Measurements from ENCODE around the gene KLHDC4.

KLHDC4 gene

DNA sequence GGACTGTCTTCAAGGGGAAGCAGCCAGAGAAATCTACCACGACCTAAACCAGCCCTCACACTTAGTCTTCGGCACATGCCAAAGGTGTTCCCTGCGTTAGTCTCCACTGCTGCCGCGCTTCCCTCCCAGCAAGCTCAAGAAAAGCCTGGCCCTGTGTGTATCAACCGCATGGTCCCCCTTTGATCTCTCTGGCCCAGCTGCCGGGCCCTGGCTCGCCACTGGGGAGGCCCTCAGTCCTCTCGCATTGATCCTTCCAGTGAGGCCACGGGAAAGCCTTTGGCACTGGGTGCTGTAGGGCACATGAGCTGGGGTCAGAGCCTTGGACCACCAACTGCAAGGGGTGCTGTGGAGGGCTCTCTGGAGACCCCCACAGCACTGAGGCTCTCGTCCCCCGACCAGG, 29.6 kb upstream of the KLHDC4 start:
- Histone ChIP-seq H3K79me2 (ENCODE audit: control insufficient read depth, insufficient read depth, low read length, poor library complexity) (no peaks in the 10 kb centered on the region), H4K12ac (ENCODE audit: low read depth, low read length) (no peak overlapping the region), H3K4me2 (ENCODE audit: low read length) (no peak overlapping the region), H3K79me1 (ENCODE audit: low read length) (peaks cover 10% of the 10 kb centered on the region), H3K4ac (ENCODE audit: low read depth, low read length) (no peak overlapping the region), H3K14ac (ENCODE audit: low read length) (peak overlapping the region; percentile 21), H2BK120ac (ENCODE audit: insufficient read depth, low read length, poor library complexity) (no peak overlapping the region), H2BK12ac (ENCODE audit: low read length) (peak overlapping the region; percentile 8), H3K23ac (ENCODE audit: low read length) (no peak overlapping the region), H2AK5ac (ENCODE audit: low read length) (no peak overlapping the region), H3K18ac (ENCODE audit: low read length) (no peak overlapping the region), H3K4me3 (ENCODE audit: low read depth, low read length) (no peak overlapping the region), H3K27me3 (ENCODE audit: insufficient read depth, low read length) (no peaks in the 10 kb centered on the region), H3K9ac (ENCODE audit: low read length) (no peak overlapping the region), H3K9me3 (ENCODE audit: insufficient read depth, low read depth, low read length) (peaks cover 3% of the 10 kb centered on the region), H2AFZ (ENCODE audit: insufficient read depth, low read length, poor library complexity) (no peak overlapping the region), H4K8ac (ENCODE audit: low read depth, low read length) (no peak overlapping the region), H2BK5ac (ENCODE audit: low read depth, low read length, poor library complexity) (no peak overlapping the region), H4K91ac (ENCODE audit: low read depth, low read length) (peak overlapping the region; percentile 40), H3K4me1 (ENCODE audit: control insufficient read depth in 1 of 2, insufficient read depth in 2 of 2, low read length in 2 of 2) (peaks cover 0 to 8% of the 10 kb centered on the region in 2 experiments), H3K36me3 (ENCODE audit: control insufficient read depth in 1 of 2, insufficient read depth in 2 of 2, low read length in 2 of 2) (no peaks in the 10 kb centered on the region), H3K27ac (ENCODE audit: low read depth, low read length) (no peak overlapping the region)
- no CpG with 5 or more reads among the region's 12 CpGs for WGBS (ENCODE audit: extremely low coverage, insufficient coverage, insufficient read length)
- no peak for DNase-seq

DNA sequence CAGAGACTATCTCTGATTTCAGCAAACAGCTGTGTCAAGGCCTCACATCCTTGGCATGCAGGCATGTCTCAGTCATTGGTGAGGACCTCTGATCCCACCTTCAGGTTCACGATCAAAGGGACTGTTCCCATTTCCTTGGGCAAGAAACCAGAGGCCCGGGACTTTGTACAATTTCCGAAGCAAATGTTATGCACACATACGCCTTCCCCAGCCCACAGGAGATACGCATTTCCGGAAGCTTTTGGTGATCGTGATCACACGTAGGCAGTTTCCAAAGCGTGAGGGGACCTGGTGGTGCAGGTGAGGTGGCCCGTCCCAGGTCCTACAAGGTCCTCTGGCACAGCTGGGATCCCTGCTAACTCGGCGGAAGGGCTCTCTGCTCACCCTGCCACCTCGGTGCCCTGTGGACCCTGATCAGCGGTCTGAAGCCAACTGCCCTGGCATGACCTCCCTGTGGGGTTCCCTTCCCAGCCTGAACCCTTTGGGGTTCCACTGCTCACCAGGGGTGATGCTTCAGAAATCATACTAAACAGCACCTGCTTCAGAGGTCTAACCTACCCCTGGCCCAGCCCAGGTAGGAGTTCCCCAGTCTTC, 28.8 kb upstream of the KLHDC4 start:
- Histone ChIP-seq H2AFZ (ENCODE audit: insufficient read depth, low read length, poor library complexity) (no peak overlapping the region), H3K4ac (ENCODE audit: low read depth, low read length) (no peak overlapping the region), H4K91ac (ENCODE audit: low read depth, low read length) (peak overlapping the region; percentile 40), H2BK5ac (ENCODE audit: low read depth, low read length, poor library complexity) (peak overlapping the region; percentile 20), H4K12ac (ENCODE audit: low read depth, low read length) (no peak overlapping the region), H3K23ac (ENCODE audit: low read length) (no peak overlapping the region), H3K27me3 (ENCODE audit: insufficient read depth, low read length) (no peaks in the 10 kb centered on the region), H2BK120ac (ENCODE audit: insufficient read depth, low read length, poor library complexity) (no peak overlapping the region), H4K8ac (ENCODE audit: low read depth, low read length) (no peak overlapping the region), H3K4me2 (ENCODE audit: low read length) (no peak overlapping the region), H3K27ac (ENCODE audit: low read depth, low read length) (peak overlapping the region; percentile 11), H2BK12ac (ENCODE audit: low read length) (no peak overlapping the region), H3K9me3 (ENCODE audit: insufficient read depth, low read depth, low read length) (peaks cover 4% of the 10 kb centered on the region), H3K4me1 (ENCODE audit: control insufficient read depth in 1 of 2, insufficient read depth in 2 of 2, low read length in 2 of 2) (peaks cover 5 to 16% of the 10 kb centered on the region in 2 experiments), H3K9ac (ENCODE audit: low read length) (no peak overlapping the region), H2AK5ac (ENCODE audit: low read length) (peak overlapping the region; percentile 24), H3K14ac (ENCODE audit: low read length) (peak overlapping the region; percentile 21), H3K18ac (ENCODE audit: low read length) (no peak overlapping the region), H3K79me2 (ENCODE audit: control insufficient read depth, insufficient read depth, low read length, poor library complexity) (no peaks in the 10 kb centered on the region), H3K79me1 (ENCODE audit: low read length) (peaks cover 10% of the 10 kb centered on the region), H3K36me3 (ENCODE audit: control insufficient read depth in 1 of 2, insufficient read depth in 2 of 2, low read length in 2 of 2) (no peaks in the 10 kb centered on the region), H3K4me3 (ENCODE audit: low read depth, low read length) (no peak overlapping the region)
- no CpG with 5 or more reads among the region's 14 CpGs for WGBS (ENCODE audit: extremely low coverage, insufficient coverage, insufficient read length)
- peak; percentile 37 to 62 for DNase-seq

DNA sequence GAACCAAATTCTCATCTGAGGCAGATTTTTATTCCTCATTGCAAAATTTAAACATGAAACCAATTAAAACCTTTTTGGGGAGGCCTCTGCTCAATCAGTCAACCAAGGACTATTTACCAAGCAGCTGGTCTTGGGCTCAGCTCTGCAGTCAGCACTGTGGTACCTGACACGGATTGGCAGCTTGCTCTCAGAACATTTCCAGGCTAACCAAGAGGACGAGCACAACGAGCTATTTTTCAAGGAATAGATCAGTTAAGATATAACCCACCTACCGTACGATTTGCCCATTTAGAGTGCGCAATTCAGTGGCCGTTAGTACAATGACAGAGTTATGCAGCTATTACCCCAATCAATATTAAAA, 26.4 kb upstream of the KLHDC4 start:
- Histone ChIP-seq H3K9ac (ENCODE audit: low read length) (no peak overlapping the region), H2AFZ (ENCODE audit: insufficient read depth, low read length, poor library complexity) (no peak overlapping the region), H3K14ac (ENCODE audit: low read length) (no peak overlapping the region), H2BK12ac (ENCODE audit: low read length) (peak overlapping the region; percentile 29), H3K4me2 (ENCODE audit: low read length) (no peak overlapping the region), H4K91ac (ENCODE audit: low read depth, low read length) (peak overlapping the region; percentile 31), H3K23ac (ENCODE audit: low read length) (no peak overlapping the region), H4K12ac (ENCODE audit: low read depth, low read length) (no peak overlapping the region), H3K27me3 (ENCODE audit: insufficient read depth, low read length) (no peaks in the 10 kb centered on the region), H2AK5ac (ENCODE audit: low read length) (no peak overlapping the region), H3K9me3 (ENCODE audit: insufficient read depth, low read depth, low read length) (peaks cover 4% of the 10 kb centered on the region), H3K79me1 (ENCODE audit: low read length) (peaks cover 14% of the 10 kb centered on the region), H3K79me2 (ENCODE audit: control insufficient read depth, insufficient read depth, low read length, poor library complexity) (no peaks in the 10 kb centered on the region), H3K18ac (ENCODE audit: low read length) (no peak overlapping the region), H3K27ac (ENCODE audit: low read depth, low read length) (no peak overlapping the region), H2BK5ac (ENCODE audit: low read depth, low read length, poor library complexity) (no peak overlapping the region), H3K4me3 (ENCODE audit: low read depth, low read length) (no peak overlapping the region), H3K4ac (ENCODE audit: low read depth, low read length) (no peak overlapping the region), H4K8ac (ENCODE audit: low read depth, low read length) (no peak overlapping the region), H3K36me3 (ENCODE audit: control insufficient read depth in 1 of 2, insufficient read depth in 2 of 2, low read length in 2 of 2) (no peaks in the 10 kb centered on the region), H3K4me1 (ENCODE audit: control insufficient read depth in 1 of 2, insufficient read depth in 2 of 2, low read length in 2 of 2) (peaks cover 7 to 22% of the 10 kb centered on the region in 2 experiments), H2BK120ac (ENCODE audit: insufficient read depth, low read length, poor library complexity) (no peak overlapping the region)
- no CpG with 5 or more reads among the region's 7 CpGs for WGBS (ENCODE audit: extremely low coverage, insufficient coverage, insufficient read length)
- DNase-seq, result no peak

DNA sequence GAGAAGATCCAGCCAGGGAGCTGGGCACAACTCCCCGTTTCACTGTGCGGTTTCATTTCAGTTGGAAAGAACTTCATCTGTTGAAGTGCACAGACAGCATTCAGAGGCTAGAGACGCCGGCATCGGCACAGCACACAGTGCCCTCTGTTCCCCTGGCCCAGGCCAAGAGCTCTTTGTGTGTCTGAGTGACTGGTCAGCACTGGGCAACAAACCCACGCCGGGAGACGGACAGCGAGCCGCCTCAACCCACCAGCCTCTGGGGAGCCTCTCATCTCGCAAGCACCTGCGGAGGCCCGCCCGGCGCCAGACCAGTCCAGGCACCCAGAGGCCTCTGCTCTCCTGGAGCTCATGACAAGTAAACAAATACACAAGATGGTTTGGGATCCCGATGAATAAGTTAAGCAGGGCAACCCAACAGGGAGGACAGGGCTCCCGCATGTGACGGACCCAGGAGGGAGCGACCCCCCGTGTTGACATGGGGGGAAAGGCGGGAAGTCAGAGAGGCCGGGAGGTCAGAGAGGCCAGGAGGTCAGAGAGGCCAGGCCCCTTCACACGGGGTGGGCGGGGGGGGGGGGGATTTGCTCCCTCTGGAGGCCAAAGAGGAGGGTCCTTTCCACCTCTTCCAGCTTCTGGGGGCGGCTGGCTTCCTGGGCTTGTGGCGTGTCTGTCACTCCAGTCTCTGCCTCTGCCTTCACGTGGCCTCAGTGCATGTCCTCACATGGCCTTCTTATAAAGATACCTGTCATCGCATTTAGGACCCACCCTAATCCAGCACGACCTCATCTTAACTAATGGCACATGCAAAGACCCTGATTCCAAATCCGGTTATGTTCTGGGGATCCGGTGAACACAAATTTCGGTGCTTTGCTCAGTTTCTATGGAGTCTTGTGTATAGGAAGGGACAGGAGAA, 25.8 kb upstream of the KLHDC4 start:
- H4K12ac ChIP-seq (ENCODE audit: low read depth, low read length), result no peak overlapping the region
- no peak for DNase-seq
- H2BK120ac ChIP-seq (ENCODE audit: insufficient read depth, low read length, poor library complexity), result peak overlapping the region; percentile 10
- no peak overlapping the region for H4K8ac ChIP-seq (ENCODE audit: low read depth, low read length)
- peak overlapping the region; percentile 58 for H3K18ac ChIP-seq (ENCODE audit: low read length)
- no peak overlapping the region for H3K9ac ChIP-seq (ENCODE audit: low read length)
- peaks cover 14% of the 10 kb centered on the region for H3K79me1 ChIP-seq (ENCODE audit: low read length)
- no peak overlapping the region for H3K27ac ChIP-seq (ENCODE audit: low read depth, low read length)
- peak overlapping the region; percentile 38 for H2BK5ac ChIP-seq (ENCODE audit: low read depth, low read length, poor library complexity)
- no peak overlapping the region for H3K4me3 ChIP-seq (ENCODE audit: low read depth, low read length)
- peak overlapping the region; percentile 66 for H3K14ac ChIP-seq (ENCODE audit: low read length)
- H3K4me2 ChIP-seq (ENCODE audit: low read length), result no peak overlapping the region
- H2AFZ ChIP-seq (ENCODE audit: insufficient read depth, low read length, poor library complexity), result peak overlapping the region; percentile 19
- H3K79me2 ChIP-seq (ENCODE audit: control insufficient read depth, insufficient read depth, low read length, poor library complexity), result no peaks in the 10 kb centered on the region
- H3K36me3 ChIP-seq (ENCODE audit: control insufficient read depth in 1 of 2, insufficient read depth in 2 of 2, low read length in 2 of 2), result no peaks in the 10 kb centered on the region
- H2AK5ac ChIP-seq (ENCODE audit: low read length), result peak overlapping the region; percentile 82
- H3K9me3 ChIP-seq (ENCODE audit: insufficient read depth, low read depth, low read length), result peaks cover 4% of the 10 kb centered on the region
- peak overlapping the region; percentile 69 for H4K91ac ChIP-seq (ENCODE audit: low read depth, low read length)
- WGBS (ENCODE audit: extremely low coverage, insufficient coverage, insufficient read length), result no CpG with 5 or more reads among the region's 32 CpGs
- H3K4me1 ChIP-seq (ENCODE audit: control insufficient read depth in 1 of 2, insufficient read depth in 2 of 2, low read length in 2 of 2), result peaks cover 7 to 22% of the 10 kb centered on the region in 2 experiments
- H2BK12ac ChIP-seq (ENCODE audit: low read length), result peak overlapping the region; percentile 97
- H3K23ac ChIP-seq (ENCODE audit: low read length), result no peak overlapping the region
- no peaks in the 10 kb centered on the region for H3K27me3 ChIP-seq (ENCODE audit: insufficient read depth, low read length)
- H3K4ac ChIP-seq (ENCODE audit: low read depth, low read length), result peak overlapping the region; percentile 41

All from trophoblast cell (in vitro differentiated cells and primary cell).